ENCODE data around the gene BATF3. TPM values are rescaled to one million over a fixed set of nuclear protein-coding genes. Genes with fewer than 3 reads are reported as not detected.

Gene BATF3
- total RNA-seq, 1 donor from 2014 or later, result 0.53 TPM

- no peak for DNase-seq (ENCODE audit: low spot score, unreplicated experiment)
- H3K27me3 Mint-ChIP-seq, result peaks cover 5% of the 10 kb centered on the region
- no peak overlapping the region for H3K4me3 Mint-ChIP-seq (ENCODE audit: low read depth)
- peaks cover 19% of the 10 kb centered on the region for H3K9me3 Mint-ChIP-seq (ENCODE audit: low read depth)
- H3K4me1 Mint-ChIP-seq (ENCODE audit: low read depth), result peaks cover 12% of the 10 kb centered on the region
- peaks cover 29% of the 10 kb centered on the region for H3K36me3 Mint-ChIP-seq (ENCODE audit: insufficient read depth)
- no peak for TF ChIP-seq CTCF (IDR thresholded peaks at IDR 0.05; ENCODE audit: unreplicated experiment)
- H3K27ac Mint-ChIP-seq, result no peak overlapping the region
These were observed 22.8 kb upstream of the BATF3 start for GRCh38 chr1:212722270-212722957.

- no peak for TF ChIP-seq CTCF (IDR thresholded peaks at IDR 0.05; ENCODE audit: unreplicated experiment)
- Mint-ChIP-seq H3K4me1 (ENCODE audit: low read depth) (peaks cover 12% of the 10 kb centered on the region), H3K27me3 (peaks cover 6% of the 10 kb centered on the region), H3K36me3 (ENCODE audit: insufficient read depth) (peaks cover 24% of the 10 kb centered on the region), H3K4me3 (ENCODE audit: low read depth) (no peak overlapping the region), H3K9me3 (ENCODE audit: low read depth) (peaks cover 19% of the 10 kb centered on the region), H3K27ac (no peak overlapping the region)
- no peak for DNase-seq (ENCODE audit: low spot score, unreplicated experiment)
These were observed 22.0 kb upstream of the BATF3 start for GRCh38 chr1:212721388-212722247.

- no peak for TF ChIP-seq CTCF (IDR thresholded peaks at IDR 0.05; ENCODE audit: unreplicated experiment)
- H3K4me3 Mint-ChIP-seq (ENCODE audit: low read depth), result no peak overlapping the region
- peaks cover 7% of the 10 kb centered on the region for H3K4me1 Mint-ChIP-seq (ENCODE audit: low read depth)
- DNase-seq (ENCODE audit: low spot score, unreplicated experiment), result no peak
- peaks cover 11% of the 10 kb centered on the region for H3K9me3 Mint-ChIP-seq (ENCODE audit: low read depth)
- H3K36me3 Mint-ChIP-seq (ENCODE audit: insufficient read depth), result peaks cover 10% of the 10 kb centered on the region
- no peak overlapping the region for H3K27ac Mint-ChIP-seq
- peaks cover 11% of the 10 kb centered on the region for H3K27me3 Mint-ChIP-seq
These were observed 20.0 kb upstream of the BATF3 start for GRCh38 chr1:212719633-212720032.

- H3K36me3 Mint-ChIP-seq (ENCODE audit: insufficient read depth), result peaks cover 5% of the 10 kb centered on the region
- no peak for DNase-seq (ENCODE audit: low spot score, unreplicated experiment)
- H3K4me3 Mint-ChIP-seq (ENCODE audit: low read depth), result no peak overlapping the region
- peaks cover 7% of the 10 kb centered on the region for H3K4me1 Mint-ChIP-seq (ENCODE audit: low read depth)
- peaks cover 10% of the 10 kb centered on the region for H3K9me3 Mint-ChIP-seq (ENCODE audit: low read depth)
- H3K27me3 Mint-ChIP-seq, result peaks cover 15% of the 10 kb centered on the region
- H3K27ac Mint-ChIP-seq, result no peak overlapping the region
- no peak for TF ChIP-seq CTCF (IDR thresholded peaks at IDR 0.05; ENCODE audit: unreplicated experiment)
These were observed 18.9 kb upstream of the BATF3 start for GRCh38 chr1:212718499-212718898.

GRCh38 chr1:212716161-212716560, 16.5 kb upstream of the BATF3 start:
- Mint-ChIP-seq H3K36me3 (ENCODE audit: insufficient read depth) (no peaks in the 10 kb centered on the region), H3K27ac (no peak overlapping the region), H3K4me1 (ENCODE audit: low read depth) (peaks cover 2% of the 10 kb centered on the region), H3K27me3 (peaks cover 22% of the 10 kb centered on the region), H3K9me3 (ENCODE audit: low read depth) (peaks cover 9% of the 10 kb centered on the region), H3K4me3 (ENCODE audit: low read depth) (no peak overlapping the region)
- no peak for DNase-seq (ENCODE audit: low spot score, unreplicated experiment)
- no peak for TF ChIP-seq CTCF (IDR thresholded peaks at IDR 0.05; ENCODE audit: unreplicated experiment)

Measured in progenitor cell of endocrine pancreas (in vitro differentiated cells).